ENCODE measurements around the gene SLC25A13.
"Not testable (repeated sequence)": the region's sequence is repeated elsewhere in the genome, so short reads cannot be mapped to it uniquely, and the experiment has no call there.

Gene SLC25A13

GRCh38 chr7:96157856-96158255 is 164.0 kb downstream of the SLC25A13 start:
- DNase-seq (ENCODE audit: low read depth, low spot score), result no peak

GRCh38 chr7:96154506-96154905 is 167.4 kb downstream of the SLC25A13 start:
- DNase-seq (ENCODE audit: low read depth, low spot score), result not testable (repeated sequence)

GRCh38 chr7:96152706-96153105 is 169.2 kb downstream of the SLC25A13 start:
- DNase-seq (ENCODE audit: low read depth, low spot score), result no peak

- DNase-seq (ENCODE audit: low read depth, low spot score), result no peak
Observed at GRCh38 chr7:96151889-96152288, 170.0 kb downstream of the SLC25A13 start.

GRCh38 chr7:96144260-96144526 is 177.7 kb downstream of the SLC25A13 start:
- DNase-seq (ENCODE audit: low read depth, low spot score), result no peak

GRCh38 chr7:96143495-96144259 is 178.2 kb downstream of the SLC25A13 start:
- no peak for DNase-seq (ENCODE audit: low read depth, low spot score)

- DNase-seq (ENCODE audit: low read depth, low spot score), result no peak
Observed at GRCh38 chr7:96136600-96137239, 185.2 kb downstream of the SLC25A13 start.

- no peak for DNase-seq (ENCODE audit: low read depth, low spot score)
Observed at GRCh38 chr7:96135241-96135640, 186.7 kb downstream of the SLC25A13 start.

- DNase-seq (ENCODE audit: low read depth, low spot score), result no peak
Observed at GRCh38 chr7:96131525-96131924, 190.4 kb downstream of the SLC25A13 start.

GRCh38 chr7:96127746-96128145 is 194.2 kb downstream of the SLC25A13 start:
- DNase-seq (ENCODE audit: low read depth, low spot score), result no peak

- DNase-seq (ENCODE audit: low read depth, low spot score), result no peak
Observed at GRCh38 chr7:96126382-96126781, 195.5 kb downstream of the SLC25A13 start.

GRCh38 chr7:96122746-96123145 is 199.2 kb downstream of the SLC25A13 start:
- no peak for DNase-seq (ENCODE audit: low read depth, low spot score)

- DNase-seq (ENCODE audit: low read depth, low spot score), result no peak
Observed at GRCh38 chr7:96121752-96122151, 200.1 kb downstream of the SLC25A13 start.

- no peak for DNase-seq (ENCODE audit: low read depth, low spot score)
Observed at GRCh38 chr7:96120445-96121225, 201.3 kb downstream of the SLC25A13 start.

GRCh38 chr7:96118449-96119001 is 203.4 kb downstream of the SLC25A13 start:
- DNase-seq (ENCODE audit: low read depth, low spot score), result no peak

- DNase-seq (ENCODE audit: low read depth, low spot score), result no peak
Observed at GRCh38 chr7:96116173-96116572, 205.7 kb downstream of the SLC25A13 start.

- no peak for DNase-seq (ENCODE audit: low read depth, low spot score)
Observed at GRCh38 chr7:96114190-96114589, 207.7 kb downstream of the SLC25A13 start.

GRCh38 chr7:96111405-96111804 is 210.5 kb downstream of the SLC25A13 start:
- no peak for DNase-seq (ENCODE audit: low read depth, low spot score)

GRCh38 chr7:96104984-96105383 is 216.9 kb downstream of the SLC25A13 start:
- DNase-seq (ENCODE audit: low read depth, low spot score), result no peak

- DNase-seq (ENCODE audit: low read depth, low spot score), result no peak
Observed at GRCh38 chr7:96102096-96102811, 219.6 kb downstream of the SLC25A13 start.

GRCh38 chr7:96100737-96101136 is 221.2 kb downstream of the SLC25A13 start:
- no peak for DNase-seq (ENCODE audit: low read depth, low spot score)

GRCh38 chr7:96097835-96098234 is 224.1 kb downstream of the SLC25A13 start:
- no peak for DNase-seq (ENCODE audit: low read depth, low spot score)
